Measurements from ENCODE around the gene FOLR3.
"Not testable (repeated sequence)": the region's sequence is repeated elsewhere in the genome, so short reads cannot be mapped to it uniquely, and the experiment has no call there.

DNA sequence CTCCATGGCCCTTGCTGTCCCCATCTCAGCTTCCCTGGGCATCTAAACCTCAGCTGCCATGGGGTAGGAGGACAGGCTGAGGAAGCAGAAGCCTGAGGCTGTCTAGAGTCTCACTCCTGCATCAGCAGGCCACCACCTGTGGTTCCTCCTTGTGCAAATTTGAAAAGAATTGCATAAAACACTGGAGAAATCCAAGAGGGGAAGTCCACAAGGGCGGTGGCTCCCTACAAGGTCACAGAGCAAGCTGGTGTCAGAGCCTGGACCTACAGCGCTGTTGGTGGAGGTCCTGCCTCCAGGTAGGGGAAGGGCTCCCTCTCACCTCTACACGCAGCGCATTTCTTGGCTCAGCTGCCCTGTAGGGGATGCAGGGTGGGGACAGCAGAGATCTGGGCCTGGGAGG is at the start of gene FOLR3:
- TF ChIP-seq, protein P1, sequence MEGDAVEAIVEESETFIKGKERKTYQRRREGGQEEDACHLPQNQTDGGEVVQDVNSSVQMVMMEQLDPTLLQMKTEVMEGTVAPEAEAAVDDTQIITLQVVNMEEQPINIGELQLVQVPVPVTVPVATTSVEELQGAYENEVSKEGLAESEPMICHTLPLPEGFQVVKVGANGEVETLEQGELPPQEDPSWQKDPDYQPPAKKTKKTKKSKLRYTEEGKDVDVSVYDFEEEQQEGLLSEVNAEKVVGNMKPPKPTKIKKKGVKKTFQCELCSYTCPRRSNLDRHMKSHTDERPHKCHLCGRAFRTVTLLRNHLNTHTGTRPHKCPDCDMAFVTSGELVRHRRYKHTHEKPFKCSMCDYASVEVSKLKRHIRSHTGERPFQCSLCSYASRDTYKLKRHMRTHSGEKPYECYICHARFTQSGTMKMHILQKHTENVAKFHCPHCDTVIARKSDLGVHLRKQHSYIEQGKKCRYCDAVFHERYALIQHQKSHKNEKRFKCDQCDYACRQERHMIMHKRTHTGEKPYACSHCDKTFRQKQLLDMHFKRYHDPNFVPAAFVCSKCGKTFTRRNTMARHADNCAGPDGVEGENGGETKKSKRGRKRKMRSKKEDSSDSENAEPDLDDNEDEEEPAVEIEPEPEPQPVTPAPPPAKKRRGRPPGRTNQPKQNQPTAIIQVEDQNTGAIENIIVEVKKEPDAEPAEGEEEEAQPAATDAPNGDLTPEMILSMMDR (IDR thresholded peaks at IDR 0.05; ENCODE audit: insufficient read depth, low read depth, low read length), result not testable (repeated sequence)
- not testable (repeated sequence) for TF ChIP-seq EZH2 (IDR thresholded peaks at IDR 0.05; ENCODE audit: insufficient read depth, low read length)

Data from astrocyte (in vitro differentiated cells and primary cell).